GM12878 (cell line): Measurements from ENCODE around the gene LYSMD2. TPM values are rescaled to one million over a fixed set of nuclear protein-coding genes. Genes with fewer than 3 reads are reported as not detected.

Experiments used
- CBX3 ChIP-seq: fragments of 200-600 bp; sonication (generic); IDR thresholded peaks from 2 replicates; pipeline ENCODE4 v1.6.1; 2016; ENCODE audit warnings: low read depth, borderline replicate concordance
- EED ChIP-seq: sonication (generic); IDR thresholded peaks from 2 replicates; pipeline ENCODE4 v1.6.1; 2016; ENCODE audit warnings: antibody characterized with exemption, low read depth
- KAT2A ChIP-seq: conservative IDR thresholded peaks from 2 replicates; pipeline ENCODE4 v1.6.1; 2011; ENCODE audit warnings: low read depth, low read length; ENCODE audit not compliant: control insufficient read depth
- LARP7 ChIP-seq: fragments of 450-650 bp; IDR thresholded peaks from 2 replicates; pipeline ENCODE4 v1.6.1; 2017; ENCODE audit warnings: mild to moderate bottlenecking
- MTA3 ChIP-seq: IDR thresholded peaks from 2 replicates; pipeline ENCODE4 v1.6.1; 2012; ENCODE audit warnings: low read length, inconsistent platforms, borderline replicate concordance
- RB1 ChIP-seq: fragments of 450-650 bp; formaldehyde crosslinking; IDR thresholded peaks from 2 replicates; pipeline ENCODE4 v1.6.1; 2017; ENCODE audit warnings: mild to moderate bottlenecking, borderline replicate concordance
- RFX5 ChIP-seq: IDR thresholded peaks from 2 replicates; pipeline ENCODE4 v1.6.1; 2011; ENCODE audit warnings: low read depth, low read length, improper control_type of control experiment
- SREBF2 ChIP-seq: IDR thresholded peaks from 2 replicates; pipeline ENCODE4 v1.6.1; 2012; ENCODE audit warnings: mild to moderate bottlenecking, low read length
- YBX1 ChIP-seq: fragments of 450-650 bp; IDR thresholded peaks from 2 replicates; pipeline ENCODE4 v1.6.1; 2016; ENCODE audit warnings: antibody characterized with exemption
- YY1 ChIP-seq: IDR thresholded peaks from 2 replicates; pipeline ENCODE4 v1.6.1; 2011; ENCODE audit warnings: low read depth, mild to moderate bottlenecking, low read length
- ZNF207 ChIP-seq: fragments of 450-650 bp; IDR thresholded peaks from 2 replicates; pipeline ENCODE4 v1.6.1; 2014; ENCODE audit warnings: antibody characterized with exemption, mild to moderate bottlenecking, borderline replicate concordance
- ZNF24 ChIP-seq: fragments of 450-650 bp; IDR thresholded peaks from 2 replicates; pipeline ENCODE4 v1.6.1; 2017; ENCODE audit warnings: antibody characterized with exemption, mild to moderate bottlenecking
- ZNF384 ChIP-seq: IDR thresholded peaks from 2 replicates; pipeline ENCODE4 v1.6.1; 2012; ENCODE audit warnings: low read depth, mild to moderate bottlenecking, low read length, improper control_type of control experiment, borderline replicate concordance
- polyA plus RNA-seq, 11 experiments: library from polyadenylated mRNA; depleted of rRNA in 4 of 11; unstranded in 6 of 11; stranded (reverse) in 5 of 11; fragments of >200 nt; fragmentation: Nextera tagmentation in 4 of 11; fragmentation: Illumina TruSeq in 1 of 11; extraction: Ambion mirVana in 4 of 11; extraction: Trizol in 1 of 11; gene quantifications; 1 replicate in 1 of 11; 2 replicates in 10 of 11; pipeline versions ENCODE4 v1.2.1 to v1.2.3, GENCODE V29; 2011 to 2016; ENCODE audit warnings: inconsistent platforms in 2 of 11, missing spikeins in 2 of 11, low read depth in 1 of 11
- total RNA-seq, 4 experiments: library from RNA; depleted of rRNA in 3 of 4; stranded (reverse); fragments of >200 nt in 3 of 4; fragmentation: Illumina TruSeq in 1 of 4; extraction: Trizol in 1 of 4; gene quantifications; 2 replicates each; pipeline versions ENCODE4 v1.2.1 to v1.2.3, GENCODE V29; 2013 to 2021
- TF ChIP-seq, protein P1 (sequence below): fragments of 450-650 bp; formaldehyde crosslinking; IDR thresholded peaks from 2 replicates; pipeline ENCODE4 v1.4.0; 2020; ENCODE audit warnings: mild to moderate bottlenecking, moderate library complexity
- TF ChIP-seq, protein P2 (sequence below): fragments of 450-650 bp; IDR thresholded peaks from 2 replicates; pipeline ENCODE4 v1.6.1; 2018; ENCODE audit warnings: borderline replicate concordance, mild to moderate bottlenecking; ENCODE audit not compliant: partially characterized antibody
- TF ChIP-seq, protein P3 (sequence below): fragments of 450-650 bp; IDR thresholded peaks from 2 replicates; pipeline ENCODE4 v1.6.1; 2017; ENCODE audit warnings: mild to moderate bottlenecking
- TF ChIP-seq, protein P4 (sequence below), 3 experiments: IDR thresholded peaks in 2 of 3; conservative IDR thresholded peaks in 1 of 3; 2 replicates each; pipeline ENCODE4 v1.5.1; 2011; ENCODE audit warnings: low read depth in 3 of 3, low read length in 3 of 3, mild to moderate bottlenecking in 3 of 3, control low read depth in 2 of 3, moderate library complexity in 2 of 3, inconsistent platforms in 1 of 3, mixed read lengths in 1 of 3; ENCODE audit not compliant: control insufficient read depth in 2 of 3, insufficient read depth in 1 of 3; ENCODE audit errors: extremely low read depth in 1 of 3
- TF ChIP-seq, protein P5 (sequence below): IDR thresholded peaks from 2 replicates; pipeline ENCODE4 v1.6.1; 2011; ENCODE audit warnings: borderline replicate concordance, low read depth, mild to moderate bottlenecking, moderate library complexity, low read length; ENCODE audit not compliant: insufficient read depth, poor library complexity, severe bottlenecking

Gene LYSMD2
- total and polyA plus RNA-seq, 10 of the 15 experiments (the other 5 are each of a cell fraction or from before 2014, with no cell fraction given): 30.5 to 61.3 (median 45.4) TPM

DNA sequence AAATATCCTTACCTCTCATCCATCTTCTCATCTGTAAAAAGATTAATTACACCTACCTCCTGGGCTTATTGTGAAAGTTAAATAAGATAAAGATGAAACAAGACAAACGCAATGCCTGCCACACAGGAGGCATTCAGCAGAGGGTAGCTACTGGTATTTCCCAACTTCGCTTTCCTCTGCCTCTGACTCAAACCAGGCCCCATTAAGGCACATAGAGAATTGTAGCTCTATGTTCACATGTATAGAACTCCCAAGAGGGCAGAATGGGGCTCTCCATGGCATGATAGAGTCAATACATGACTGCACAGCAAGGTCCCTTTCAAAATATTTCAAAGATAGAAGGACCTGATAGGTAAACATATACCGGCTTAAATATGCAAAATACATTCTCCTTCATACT, 1.4 kb downstream of the LYSMD2 start (continued):
- TF ChIP-seq, protein P1, sequence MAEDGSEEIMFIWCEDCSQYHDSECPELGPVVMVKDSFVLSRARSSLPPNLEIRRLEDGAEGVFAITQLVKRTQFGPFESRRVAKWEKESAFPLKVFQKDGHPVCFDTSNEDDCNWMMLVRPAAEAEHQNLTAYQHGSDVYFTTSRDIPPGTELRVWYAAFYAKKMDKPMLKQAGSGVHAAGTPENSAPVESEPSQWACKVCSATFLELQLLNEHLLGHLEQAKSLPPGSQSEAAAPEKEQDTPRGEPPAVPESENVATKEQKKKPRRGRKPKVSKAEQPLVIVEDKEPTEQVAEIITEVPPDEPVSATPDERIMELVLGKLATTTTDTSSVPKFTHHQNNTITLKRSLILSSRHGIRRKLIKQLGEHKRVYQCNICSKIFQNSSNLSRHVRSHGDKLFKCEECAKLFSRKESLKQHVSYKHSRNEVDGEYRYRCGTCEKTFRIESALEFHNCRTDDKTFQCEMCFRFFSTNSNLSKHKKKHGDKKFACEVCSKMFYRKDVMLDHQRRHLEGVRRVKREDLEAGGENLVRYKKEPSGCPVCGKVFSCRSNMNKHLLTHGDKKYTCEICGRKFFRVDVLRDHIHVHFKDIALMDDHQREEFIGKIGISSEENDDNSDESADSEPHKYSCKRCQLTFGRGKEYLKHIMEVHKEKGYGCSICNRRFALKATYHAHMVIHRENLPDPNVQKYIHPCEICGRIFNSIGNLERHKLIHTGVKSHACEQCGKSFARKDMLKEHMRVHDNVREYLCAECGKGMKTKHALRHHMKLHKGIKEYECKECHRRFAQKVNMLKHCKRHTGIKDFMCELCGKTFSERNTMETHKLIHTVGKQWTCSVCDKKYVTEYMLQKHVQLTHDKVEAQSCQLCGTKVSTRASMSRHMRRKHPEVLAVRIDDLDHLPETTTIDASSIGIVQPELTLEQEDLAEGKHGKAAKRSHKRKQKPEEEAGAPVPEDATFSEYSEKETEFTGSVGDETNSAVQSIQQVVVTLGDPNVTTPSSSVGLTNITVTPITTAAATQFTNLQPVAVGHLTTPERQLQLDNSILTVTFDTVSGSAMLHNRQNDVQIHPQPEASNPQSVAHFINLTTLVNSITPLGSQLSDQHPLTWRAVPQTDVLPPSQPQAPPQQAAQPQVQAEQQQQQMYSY (CRISPR knock-in tag): no peak
- TF ChIP-seq LARP7 (no peak), EED (0 out of 2 replicates have a peak, but pooled peaks have one; percentile 41), MTA3 (peak; percentile 50; the same call in 1 of the 2 replicates), RB1 (no peak), SREBF2 (no peak), YBX1 (no peak), CBX3 (no peak), RFX5 (no peak), ZNF384 (no peak), ZNF207 (no peak), ZNF24 (no peak), YY1 (no peak), KAT2A (no peak)
- TF ChIP-seq, protein P2, sequence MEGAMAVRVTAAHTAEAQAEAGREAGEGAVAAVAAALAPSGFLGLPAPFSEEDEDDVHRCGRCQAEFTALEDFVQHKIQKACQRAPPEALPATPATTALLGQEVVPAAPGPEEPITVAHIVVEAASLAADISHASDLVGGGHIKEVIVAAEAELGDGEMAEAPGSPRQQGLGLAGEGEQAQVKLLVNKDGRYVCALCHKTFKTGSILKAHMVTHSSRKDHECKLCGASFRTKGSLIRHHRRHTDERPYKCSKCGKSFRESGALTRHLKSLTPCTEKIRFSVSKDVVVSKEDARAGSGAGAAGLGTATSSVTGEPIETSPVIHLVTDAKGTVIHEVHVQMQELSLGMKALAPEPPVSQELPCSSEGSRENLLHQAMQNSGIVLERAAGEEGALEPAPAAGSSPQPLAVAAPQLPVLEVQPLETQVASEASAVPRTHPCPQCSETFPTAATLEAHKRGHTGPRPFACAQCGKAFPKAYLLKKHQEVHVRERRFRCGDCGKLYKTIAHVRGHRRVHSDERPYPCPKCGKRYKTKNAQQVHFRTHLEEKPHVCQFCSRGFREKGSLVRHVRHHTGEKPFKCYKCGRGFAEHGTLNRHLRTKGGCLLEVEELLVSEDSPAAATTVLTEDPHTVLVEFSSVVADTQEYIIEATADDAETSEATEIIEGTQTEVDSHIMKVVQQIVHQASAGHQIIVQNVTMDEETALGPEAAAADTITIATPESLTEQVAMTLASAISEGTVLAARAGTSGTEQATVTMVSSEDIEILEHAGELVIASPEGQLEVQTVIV: no peak
- TF ChIP-seq, protein P3, sequence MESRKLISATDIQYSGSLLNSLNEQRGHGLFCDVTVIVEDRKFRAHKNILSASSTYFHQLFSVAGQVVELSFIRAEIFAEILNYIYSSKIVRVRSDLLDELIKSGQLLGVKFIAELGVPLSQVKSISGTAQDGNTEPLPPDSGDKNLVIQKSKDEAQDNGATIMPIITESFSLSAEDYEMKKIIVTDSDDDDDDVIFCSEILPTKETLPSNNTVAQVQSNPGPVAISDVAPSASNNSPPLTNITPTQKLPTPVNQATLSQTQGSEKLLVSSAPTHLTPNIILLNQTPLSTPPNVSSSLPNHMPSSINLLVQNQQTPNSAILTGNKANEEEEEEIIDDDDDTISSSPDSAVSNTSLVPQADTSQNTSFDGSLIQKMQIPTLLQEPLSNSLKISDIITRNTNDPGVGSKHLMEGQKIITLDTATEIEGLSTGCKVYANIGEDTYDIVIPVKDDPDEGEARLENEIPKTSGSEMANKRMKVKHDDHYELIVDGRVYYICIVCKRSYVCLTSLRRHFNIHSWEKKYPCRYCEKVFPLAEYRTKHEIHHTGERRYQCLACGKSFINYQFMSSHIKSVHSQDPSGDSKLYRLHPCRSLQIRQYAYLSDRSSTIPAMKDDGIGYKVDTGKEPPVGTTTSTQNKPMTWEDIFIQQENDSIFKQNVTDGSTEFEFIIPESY: no peak
- TF ChIP-seq, protein P4, sequence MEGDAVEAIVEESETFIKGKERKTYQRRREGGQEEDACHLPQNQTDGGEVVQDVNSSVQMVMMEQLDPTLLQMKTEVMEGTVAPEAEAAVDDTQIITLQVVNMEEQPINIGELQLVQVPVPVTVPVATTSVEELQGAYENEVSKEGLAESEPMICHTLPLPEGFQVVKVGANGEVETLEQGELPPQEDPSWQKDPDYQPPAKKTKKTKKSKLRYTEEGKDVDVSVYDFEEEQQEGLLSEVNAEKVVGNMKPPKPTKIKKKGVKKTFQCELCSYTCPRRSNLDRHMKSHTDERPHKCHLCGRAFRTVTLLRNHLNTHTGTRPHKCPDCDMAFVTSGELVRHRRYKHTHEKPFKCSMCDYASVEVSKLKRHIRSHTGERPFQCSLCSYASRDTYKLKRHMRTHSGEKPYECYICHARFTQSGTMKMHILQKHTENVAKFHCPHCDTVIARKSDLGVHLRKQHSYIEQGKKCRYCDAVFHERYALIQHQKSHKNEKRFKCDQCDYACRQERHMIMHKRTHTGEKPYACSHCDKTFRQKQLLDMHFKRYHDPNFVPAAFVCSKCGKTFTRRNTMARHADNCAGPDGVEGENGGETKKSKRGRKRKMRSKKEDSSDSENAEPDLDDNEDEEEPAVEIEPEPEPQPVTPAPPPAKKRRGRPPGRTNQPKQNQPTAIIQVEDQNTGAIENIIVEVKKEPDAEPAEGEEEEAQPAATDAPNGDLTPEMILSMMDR (IDR thresholded peaks at IDR 0.05 in 2 of 3, conservative IDR thresholded peaks at IDR 0.05 in 1 of 3; ENCODE audit: control insufficient read depth in 2 of 3, extremely low read depth in 1 of 3, insufficient read depth in 1 of 3, low read depth in 3 of 3, low read length in 3 of 3): no peak
- TF ChIP-seq, protein P5, sequence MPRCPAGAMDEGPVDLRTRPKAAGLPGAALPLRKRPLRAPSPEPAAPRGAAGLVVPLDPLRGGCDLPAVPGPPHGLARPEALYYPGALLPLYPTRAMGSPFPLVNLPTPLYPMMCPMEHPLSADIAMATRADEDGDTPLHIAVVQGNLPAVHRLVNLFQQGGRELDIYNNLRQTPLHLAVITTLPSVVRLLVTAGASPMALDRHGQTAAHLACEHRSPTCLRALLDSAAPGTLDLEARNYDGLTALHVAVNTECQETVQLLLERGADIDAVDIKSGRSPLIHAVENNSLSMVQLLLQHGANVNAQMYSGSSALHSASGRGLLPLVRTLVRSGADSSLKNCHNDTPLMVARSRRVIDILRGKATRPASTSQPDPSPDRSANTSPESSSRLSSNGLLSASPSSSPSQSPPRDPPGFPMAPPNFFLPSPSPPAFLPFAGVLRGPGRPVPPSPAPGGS: peak; percentile 50
